Measurements from ENCODE around the gene OGA.

OGA gene

GRCh38 chr10:101830322-101831168, 12.3 kb upstream of the OGA start:
- H3K27ac Mint-ChIP-seq, result peak overlapping the region; percentile 96
- DNase-seq, result peak; percentile 95
- H3K4me3 Mint-ChIP-seq, result peak overlapping the region; percentile 74
- peaks cover 4% of the 10 kb centered on the region for H3K36me3 Mint-ChIP-seq
- H3K4me1 Mint-ChIP-seq, result peaks cover 62% of the 10 kb centered on the region
- CTCF ChIA-PET, result interaction anchor here (3.6 kb wide), 1 partner anchor 11 kb away, joined by 14 read pairs; no protein-coding TSS in a partner anchor
- no peaks in the 10 kb centered on the region for H3K9me3 Mint-ChIP-seq
- peaks cover 4% of the 10 kb centered on the region for H3K27me3 Mint-ChIP-seq

- Mint-ChIP-seq H3K4me3 (peak overlapping the region; percentile 74), H3K4me1 (peaks cover 57% of the 10 kb centered on the region)
- CTCF ChIA-PET, result interaction anchor here (0.6 to 3.6 kb wide), 3 partner anchors 11 to 12 kb away, joined by 3 to 14 read pairs (median 4); partner anchors contain the start of gene OGA
Observed at GRCh38 chr10:101829561-101830315, 11.5 kb upstream of the OGA start.

GRCh38 chr10:101828766-101829551, 10.7 kb upstream of the OGA start:
- peaks cover 4% of the 10 kb centered on the region for H3K27me3 Mint-ChIP-seq
- no peaks in the 10 kb centered on the region for H3K9me3 Mint-ChIP-seq
- CTCF ChIA-PET, result interaction anchor here (1.2 to 2.0 kb wide), 2 partner anchors 12 to 48 kb away, joined by 4 to 6 read pairs; no protein-coding TSS in a partner anchor
- H3K4me3 Mint-ChIP-seq, result no peak overlapping the region
- peaks cover 4% of the 10 kb centered on the region for H3K36me3 Mint-ChIP-seq
- H3K27ac Mint-ChIP-seq, result no peak overlapping the region
- H3K4me1 Mint-ChIP-seq, result peaks cover 49% of the 10 kb centered on the region
- no peak for DNase-seq

More at GRCh38 chr10:101829561-101830315, 11.5 kb upstream of the OGA start:
- peak; percentile 84 for DNase-seq
- Mint-ChIP-seq H3K27me3 (peaks cover 4% of the 10 kb centered on the region), H3K36me3 (peaks cover 4% of the 10 kb centered on the region), H3K9me3 (no peaks in the 10 kb centered on the region), H3K27ac (peak overlapping the region; percentile 96)

- H3K27ac Mint-ChIP-seq, result no peak overlapping the region
- H3K4me1 Mint-ChIP-seq, result peaks cover 40% of the 10 kb centered on the region
- peaks cover 4% of the 10 kb centered on the region for H3K36me3 Mint-ChIP-seq
- no peak for DNase-seq
- CTCF ChIA-PET, result interaction anchor here (0.5 to 2.0 kb wide), 4 partner anchors 12 to 47 kb away, joined by 3 to 6 read pairs (median 4); no protein-coding TSS in a partner anchor
- no peak overlapping the region for H3K4me3 Mint-ChIP-seq
- peaks cover 4% of the 10 kb centered on the region for H3K27me3 Mint-ChIP-seq
- H3K9me3 Mint-ChIP-seq, result no peaks in the 10 kb centered on the region
Observed at GRCh38 chr10:101827919-101828600, 9.8 kb upstream of the OGA start.

- DNase-seq, result no peak
- H3K9me3 Mint-ChIP-seq, result no peaks in the 10 kb centered on the region
- no peak overlapping the region for H3K4me3 Mint-ChIP-seq
- H3K4me1 Mint-ChIP-seq, result peaks cover 34% of the 10 kb centered on the region
- H3K36me3 Mint-ChIP-seq, result peaks cover 7% of the 10 kb centered on the region
- no peak overlapping the region for H3K27ac Mint-ChIP-seq
- peaks cover 4% of the 10 kb centered on the region for H3K27me3 Mint-ChIP-seq
- CTCF ChIA-PET, result interaction anchor here (0.5 to 2.0 kb wide), 4 partner anchors 9 to 46 kb away, joined by 3 to 6 read pairs (median 4); no protein-coding TSS in a partner anchor
Observed at GRCh38 chr10:101826852-101827434, 8.7 kb upstream of the OGA start.

GRCh38 chr10:101824736-101825135, 6.5 kb upstream of the OGA start:
- Mint-ChIP-seq H3K4me1 (peaks cover 18% of the 10 kb centered on the region), H3K9me3 (no peaks in the 10 kb centered on the region), H3K27ac (no peak overlapping the region), H3K36me3 (peaks cover 12% of the 10 kb centered on the region), H3K4me3 (no peak overlapping the region), H3K27me3 (no peaks in the 10 kb centered on the region)
- no peak for DNase-seq
- CTCF ChIA-PET, result no interaction called here

GRCh38 chr10:101818872-101819633, 809 bp upstream of the OGA start:
- peak overlapping the region; percentile 96 for H3K27ac Mint-ChIP-seq
- peaks cover 31% of the 10 kb centered on the region for H3K4me1 Mint-ChIP-seq
- H3K36me3 Mint-ChIP-seq, result peaks cover 30% of the 10 kb centered on the region
- H3K4me3 Mint-ChIP-seq, result peak overlapping the region; percentile 89
- peaks cover 4% of the 10 kb centered on the region for H3K27me3 Mint-ChIP-seq
- DNase-seq, result peak; percentile 71
- H3K9me3 Mint-ChIP-seq, result no peaks in the 10 kb centered on the region
- CTCF ChIA-PET, result interaction anchor here (0.6 to 2.1 kb wide), 5 partner anchors 17 to 216 kb away, joined by 3 to 19 read pairs (median 7); no protein-coding TSS in a partner anchor

- peak; percentile 58 for DNase-seq
- peaks cover 46% of the 10 kb centered on the region for H3K4me1 Mint-ChIP-seq
- H3K9me3 Mint-ChIP-seq, result no peaks in the 10 kb centered on the region
- H3K36me3 Mint-ChIP-seq, result peaks cover 42% of the 10 kb centered on the region
- peaks cover 4% of the 10 kb centered on the region for H3K27me3 Mint-ChIP-seq
- H3K27ac Mint-ChIP-seq, result peak overlapping the region; percentile 96
- CTCF ChIA-PET, result interaction anchor here (1.0 to 2.9 kb wide), 5 partner anchors 12 to 36 kb away, joined by 3 to 19 read pairs (median 8); no protein-coding TSS in a partner anchor
- peak overlapping the region; percentile 89 for H3K4me3 Mint-ChIP-seq
Observed at GRCh38 chr10:101817337-101818118, 716 bp downstream of the OGA start.

- Mint-ChIP-seq H3K4me1 (peaks cover 48% of the 10 kb centered on the region), H3K36me3 (peaks cover 43% of the 10 kb centered on the region), H3K27me3 (peaks cover 4% of the 10 kb centered on the region), H3K4me3 (peak overlapping the region; percentile 89), H3K27ac (peak overlapping the region; percentile 96), H3K9me3 (no peaks in the 10 kb centered on the region)
- no peak for DNase-seq
- CTCF ChIA-PET, result interaction anchor here (1.7 to 2.9 kb wide), 2 partner anchors 24 to 35 kb away, joined by 6 to 8 read pairs; no protein-coding TSS in a partner anchor
Observed at GRCh38 chr10:101816913-101817336, 1.3 kb downstream of the OGA start.

- peaks cover 49% of the 10 kb centered on the region for H3K4me1 Mint-ChIP-seq
- H3K9me3 Mint-ChIP-seq, result no peaks in the 10 kb centered on the region
- H3K4me3 Mint-ChIP-seq, result peak overlapping the region; percentile 89
- peak overlapping the region; percentile 96 for H3K27ac Mint-ChIP-seq
- H3K36me3 Mint-ChIP-seq, result peaks cover 42% of the 10 kb centered on the region
- peaks cover 4% of the 10 kb centered on the region for H3K27me3 Mint-ChIP-seq
- no peak for DNase-seq
- CTCF ChIA-PET, result interaction anchor here (1.7 to 2.9 kb wide), 2 partner anchors 25 to 35 kb away, joined by 6 to 8 read pairs; no protein-coding TSS in a partner anchor
Observed at GRCh38 chr10:101816376-101816775, 1.9 kb downstream of the OGA start.

- Mint-ChIP-seq H3K4me1 (peaks cover 46% of the 10 kb centered on the region), H3K27me3 (peaks cover 4% of the 10 kb centered on the region), H3K9me3 (no peaks in the 10 kb centered on the region), H3K27ac (peak overlapping the region; percentile 71), H3K4me3 (peak overlapping the region; percentile 89), H3K36me3 (peaks cover 50% of the 10 kb centered on the region)
- CTCF ChIA-PET, result interaction anchor here (0.8 to 2.9 kb wide), 2 partner anchors 27 to 355 kb away, joined by 3 to 8 read pairs; no protein-coding TSS in a partner anchor
- DNase-seq, result no peak
Observed at GRCh38 chr10:101814466-101815071, 3.7 kb downstream of the OGA start.
